Bronchial epithelial cell (primary cell): ENCODE measurements around the gene NACAD. TPM values are rescaled to one million over a fixed set of nuclear protein-coding genes. Genes with fewer than 3 reads are reported as not detected.
"Not testable (repeated sequence)": the region's sequence is repeated elsewhere in the genome, so short reads cannot be mapped to it uniquely, and the experiment has no call there.

Experiments
- DNase-seq: peaks from one replicate; pipeline ENCODE4 v3.0.0-alpha.2; 2010; ENCODE audit warnings: low read depth
- FAIRE-seq: peaks from 2 replicates; lab custom pipeline; 2011; peaks lifted over from hg19 to GRCh38; lab: Jason Lieb, UNC
- H3K27me3 ChIP-seq: 2 replicates; pipeline ENCODE4 v1.5.1; 2011; ENCODE audit warnings: low read length; ENCODE audit not compliant: control insufficient read depth, insufficient read depth
- H3K36me3 ChIP-seq: 2 replicates; pipeline ENCODE4 v1.5.1; 2011; ENCODE audit warnings: low read length; ENCODE audit not compliant: control insufficient read depth, insufficient read depth
- H3K4me3 ChIP-seq: 2 replicates; pipeline ENCODE4 v1.5.1; 2011; ENCODE audit warnings: mild to moderate bottlenecking, low read depth, low read length, control low read depth
- total RNA-seq: library from RNA; depleted of rRNA; stranded (reverse); fragments of >200 nt; gene quantifications from 2 replicates; pipeline ENCODE4 v1.2.1, GENCODE V29; 2014
- TF ChIP-seq, protein P1 (sequence below): IDR thresholded peaks from 2 replicates; pipeline ENCODE4 v1.5.1; 2011; ENCODE audit warnings: mild to moderate bottlenecking, moderate library complexity, low read length, control low read depth, inconsistent platforms; ENCODE audit not compliant: insufficient read depth, severe bottlenecking

NACAD gene
- total RNA-seq, 1 donor from 2014 or later = under 0.01 TPM

GRCh38 chr7:45037876-45038275 is 50.9 kb downstream of the NACAD start:
- Histone ChIP-seq H3K27me3 (no peaks in the 10 kb centered on the region), H3K36me3 (peaks cover 8% of the 10 kb centered on the region), H3K4me3 (no peak overlapping the region)
- TF ChIP-seq, protein P1, sequence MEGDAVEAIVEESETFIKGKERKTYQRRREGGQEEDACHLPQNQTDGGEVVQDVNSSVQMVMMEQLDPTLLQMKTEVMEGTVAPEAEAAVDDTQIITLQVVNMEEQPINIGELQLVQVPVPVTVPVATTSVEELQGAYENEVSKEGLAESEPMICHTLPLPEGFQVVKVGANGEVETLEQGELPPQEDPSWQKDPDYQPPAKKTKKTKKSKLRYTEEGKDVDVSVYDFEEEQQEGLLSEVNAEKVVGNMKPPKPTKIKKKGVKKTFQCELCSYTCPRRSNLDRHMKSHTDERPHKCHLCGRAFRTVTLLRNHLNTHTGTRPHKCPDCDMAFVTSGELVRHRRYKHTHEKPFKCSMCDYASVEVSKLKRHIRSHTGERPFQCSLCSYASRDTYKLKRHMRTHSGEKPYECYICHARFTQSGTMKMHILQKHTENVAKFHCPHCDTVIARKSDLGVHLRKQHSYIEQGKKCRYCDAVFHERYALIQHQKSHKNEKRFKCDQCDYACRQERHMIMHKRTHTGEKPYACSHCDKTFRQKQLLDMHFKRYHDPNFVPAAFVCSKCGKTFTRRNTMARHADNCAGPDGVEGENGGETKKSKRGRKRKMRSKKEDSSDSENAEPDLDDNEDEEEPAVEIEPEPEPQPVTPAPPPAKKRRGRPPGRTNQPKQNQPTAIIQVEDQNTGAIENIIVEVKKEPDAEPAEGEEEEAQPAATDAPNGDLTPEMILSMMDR = no peak
- FAIRE-seq (no peak), DNase-seq (no peak)

DNA sequence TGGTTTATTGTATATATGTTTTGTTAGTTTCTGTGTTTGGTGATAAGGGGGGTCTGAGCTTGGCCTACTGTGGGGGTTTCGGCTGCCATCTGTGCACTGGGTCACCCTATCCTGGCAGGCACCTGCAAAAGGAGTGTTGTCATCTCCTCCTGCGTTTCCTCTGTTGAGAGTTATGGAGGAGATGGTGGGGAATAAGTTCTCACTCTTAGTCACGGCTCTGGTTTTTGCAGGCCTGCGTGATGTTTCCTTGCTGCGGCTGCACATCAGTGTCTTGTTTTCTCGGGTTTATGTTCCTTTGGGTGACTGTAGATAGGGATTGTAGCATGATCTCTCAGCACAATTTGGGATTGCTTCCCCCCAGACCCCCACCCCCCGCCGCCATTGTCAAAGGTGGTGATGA is 52.0 kb downstream of the NACAD start:
- H3K27me3 ChIP-seq = no peaks in the 10 kb centered on the region
- H3K4me3 ChIP-seq = no peak overlapping the region
- no peak for FAIRE-seq
- no peak for DNase-seq
- TF ChIP-seq, protein P1 = no peak
- peaks cover 6% of the 10 kb centered on the region for H3K36me3 ChIP-seq

DNA sequence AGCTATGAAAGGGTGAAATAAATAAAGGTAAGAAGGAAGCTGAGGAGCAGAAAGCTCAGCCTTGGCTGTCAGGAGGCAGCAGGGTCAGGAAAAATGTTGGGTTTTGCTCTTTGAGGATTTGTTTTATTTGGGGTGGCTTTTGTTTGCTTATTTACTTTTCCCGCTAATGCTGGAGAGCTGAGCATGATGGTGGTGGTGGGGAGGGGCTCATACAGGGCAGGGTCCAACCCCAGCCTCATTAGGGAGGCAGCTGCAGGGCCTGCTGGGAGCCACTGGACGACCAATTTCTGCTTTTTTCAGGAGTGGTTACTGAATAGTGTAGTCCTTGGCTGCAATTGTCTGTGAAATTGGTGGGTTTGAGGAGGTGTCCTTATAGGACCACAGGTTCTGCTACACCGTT is 52.5 kb downstream of the NACAD start:
- Histone ChIP-seq H3K4me3 (no peak overlapping the region), H3K27me3 (no peaks in the 10 kb centered on the region), H3K36me3 (peaks cover 2% of the 10 kb centered on the region)
- no peak for FAIRE-seq
- no peak for DNase-seq
- TF ChIP-seq, protein P1 = no peak

GRCh38 chr7:45035893-45036292 is 52.9 kb downstream of the NACAD start:
- TF ChIP-seq, protein P1 = no peak
- no peak overlapping the region for H3K4me3 ChIP-seq
- H3K36me3 ChIP-seq = peaks cover 1% of the 10 kb centered on the region
- FAIRE-seq = no peak
- DNase-seq = peak; percentile 31
- H3K27me3 ChIP-seq = no peaks in the 10 kb centered on the region

DNA sequence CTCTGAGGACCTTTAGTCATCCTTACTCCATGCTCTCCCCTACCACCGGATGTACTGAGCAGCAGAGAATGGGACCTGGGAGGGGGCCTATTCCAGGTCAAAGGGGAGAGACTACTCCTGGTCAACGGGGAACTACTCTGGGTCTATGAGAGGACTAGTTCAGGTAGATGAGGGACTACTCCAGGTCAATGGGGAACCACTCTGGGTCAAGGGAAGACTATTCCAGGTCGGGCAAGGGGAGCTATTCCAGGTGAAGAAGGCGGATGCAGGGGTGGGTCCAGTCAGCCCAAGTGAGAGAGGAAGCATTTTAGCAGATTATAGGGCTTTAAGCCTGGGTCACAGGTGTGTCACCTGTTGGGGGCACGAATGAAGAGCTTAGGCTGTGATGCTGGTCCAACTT is 53.4 kb downstream of the NACAD start:
- Histone ChIP-seq H3K36me3 (peaks cover 1% of the 10 kb centered on the region), H3K4me3 (no peak overlapping the region), H3K27me3 (no peaks in the 10 kb centered on the region)
- DNase-seq (no peak), FAIRE-seq (no peak)
- TF ChIP-seq, protein P1 = no peak

- not testable (repeated sequence) for H3K27me3 ChIP-seq, DNase-seq, H3K36me3 ChIP-seq, FAIRE-seq, H3K4me3 ChIP-seq
Measured at GRCh38 chr7:45034710-45035109, 54.1 kb downstream of the NACAD start.
